Natural killer cell (primary cell): ENCODE results near the gene MNDA. TPM values are rescaled to one million over a fixed set of nuclear protein-coding genes. Genes with fewer than 3 reads are reported as not detected.

ENCODE experiments used
- ATAC-seq, 3 donors: fragments of 150-1000 bp in 2 of 3; fragments of 200-7000 bp in 1 of 3; cut with Tn5 transposase; 1 replicate in 1 of 3; 2 replicates in 2 of 3; pipeline ENCODE4 v1.10.0; 2021; ENCODE audit warnings: mild to moderate bottlenecking in 2 of 3, moderate library complexity in 2 of 3
- DNase-seq, 2 donors: peaks; one replicate each; pipeline versions ENCODE4 v3.0.0 to v3.0.0-alpha.2; 2013 to 2021; ENCODE audit warnings: mixed read lengths in 1 of 2
- H3K27ac ChIP-seq: one replicate; pipeline ENCODE4 v1.5.1; 2013; ENCODE audit warnings: mild to moderate bottlenecking, low read length
- H3K27me3 ChIP-seq: one replicate; pipeline ENCODE4 v1.6.1; 2013; ENCODE audit warnings: low read length; ENCODE audit not compliant: control insufficient read depth, insufficient read depth
- H3K36me3 ChIP-seq: one replicate; pipeline ENCODE4 v1.6.1; 2013; ENCODE audit warnings: low read length; ENCODE audit not compliant: control insufficient read depth, insufficient read depth
- H3K4me1 ChIP-seq: one replicate; pipeline ENCODE4 v1.6.1; 2013; ENCODE audit warnings: low read length; ENCODE audit not compliant: control insufficient read depth, insufficient read depth
- H3K4me3 ChIP-seq: one replicate; pipeline ENCODE4 v1.5.1; 2013; ENCODE audit warnings: low read length
- H3K9me3 ChIP-seq: one replicate; pipeline ENCODE4 v1.6.1; 2013; ENCODE audit warnings: low read length; ENCODE audit not compliant: control insufficient read depth, insufficient read depth
- H3K27ac Mint-ChIP-seq, 2 donors: one replicate each; pipeline ENCODE4 v1.8.0; 2022; ENCODE audit warnings: mild to moderate bottlenecking in 2 of 2, mixed read lengths in 2 of 2, moderate library complexity in 1 of 2
- H3K27me3 Mint-ChIP-seq, 2 donors: one replicate each; pipeline ENCODE4 v1.8.0; 2022; ENCODE audit warnings: low read depth in 2 of 2, mixed read lengths in 2 of 2
- H3K36me3 Mint-ChIP-seq: one replicate; pipeline ENCODE4 v1.8.0; 2022; ENCODE audit warnings: mixed read lengths
- H3K4me1 Mint-ChIP-seq, 2 donors: one replicate each; pipeline ENCODE4 v1.8.0; 2022; ENCODE audit warnings: mixed read lengths in 2 of 2
- H3K4me3 Mint-ChIP-seq: one replicate; pipeline ENCODE4 v1.8.0; 2022; ENCODE audit warnings: mild to moderate bottlenecking, moderate library complexity, mixed read lengths
- H3K9me3 Mint-ChIP-seq, 2 donors: one replicate each; pipeline ENCODE4 v1.8.0; 2022; ENCODE audit warnings: mixed read lengths in 2 of 2
- CTCF ChIP-seq: fragments of 200-600 bp; IDR thresholded peaks from one replicate; pipeline ENCODE4 v1.8.0; 2022; ENCODE audit warnings: antibody characterized with exemption
- WGBS: methylation state at CpG from one replicate; pipeline ENCODE4 v1.1.7; 2013; ENCODE audit warnings: missing lambda C conversion rate; ENCODE audit not compliant: insufficient coverage; 5-methylcytosine and 5-hydroxymethylcytosine counted together
- intact Hi-C: fragments of 100-400 bp; cut with micrococcal nuclease; formaldehyde crosslinking; loops from one replicate; pipeline ENCODE4 v1.14.2; 2022
- total RNA-seq, 4 donors: library from RNA; stranded (reverse); fragments of 120-200 nt in 1 of 4; gene quantifications; one replicate each; pipeline versions ENCODE4 v1.2.3 to v1.2.4, GENCODE V29; 2013 to 2022

MNDA gene
- total RNA-seq, 3 donors from 2014 or later (not counting 1 experiment from before 2014, with no cell fraction given) = 3.3 to 14.3 (median 7.0) TPM

GRCh38 chr1:158818560-158818959 is 12.6 kb upstream of the MNDA start:
- no peak for ATAC-seq
- peaks cover 14% of the 10 kb centered on the region for H3K4me1 ChIP-seq
- H3K4me1 Mint-ChIP-seq = peaks cover 22 to 29% of the 10 kb centered on the region in 2 donors
- intact Hi-C loops = loop anchor here (2.0 kb wide), 2 partner anchors 112 to 190 kb away; partner anchors contain the start of genes IFI16 and PYHIN1
- H3K9me3 Mint-ChIP-seq = no peaks in the 10 kb centered on the region
- no peaks in the 10 kb centered on the region for H3K36me3 ChIP-seq
- no peak overlapping the region for H3K4me3 ChIP-seq
- peak overlapping the region; percentile 85 to 87 for H3K27ac Mint-ChIP-seq
- DNase-seq = no peak
- peak overlapping the region; percentile 63 for H3K27ac ChIP-seq
- TF ChIP-seq CTCF = no peak
- 85% methylated on average over 1 of the region's 1 CpG for WGBS
- H3K27me3 Mint-ChIP-seq = no peaks in the 10 kb centered on the region
- no peaks in the 10 kb centered on the region for H3K9me3 ChIP-seq
- no peaks in the 10 kb centered on the region for H3K27me3 ChIP-seq
- peak overlapping the region; percentile 56 for H3K4me3 Mint-ChIP-seq
- H3K36me3 Mint-ChIP-seq = no peaks in the 10 kb centered on the region

- TF ChIP-seq CTCF = no peak
- Histone ChIP-seq H3K36me3 (no peaks in the 10 kb centered on the region), H3K4me3 (no peak overlapping the region), H3K27ac (peak overlapping the region; percentile 63), H3K4me1 (peaks cover 14% of the 10 kb centered on the region), H3K27me3 (no peaks in the 10 kb centered on the region), H3K9me3 (no peaks in the 10 kb centered on the region)
- H3K4me1 Mint-ChIP-seq = peaks cover 22 to 29% of the 10 kb centered on the region in 2 donors
- ATAC-seq (peak in 1 of 3 donors; percentile 30), DNase-seq (no peak)
- H3K27me3 Mint-ChIP-seq = no peaks in the 10 kb centered on the region
- peak overlapping the region; percentile 84 for H3K4me3 Mint-ChIP-seq
- WGBS = no CpG with 5 or more reads among the region's 1 CpG
- no peaks in the 10 kb centered on the region for H3K36me3 Mint-ChIP-seq
- intact Hi-C loops = loop anchor here (2.0 kb wide), 2 partner anchors 112 to 190 kb away; partner anchors contain the start of genes IFI16 and PYHIN1
- peak overlapping the region; percentile 85 to 87 for H3K27ac Mint-ChIP-seq
- no peaks in the 10 kb centered on the region for H3K9me3 Mint-ChIP-seq
Observed at GRCh38 chr1:158818975-158819431, 12.1 kb upstream of the MNDA start.

- no peaks in the 10 kb centered on the region for H3K9me3 Mint-ChIP-seq
- H3K4me3 Mint-ChIP-seq = peak overlapping the region; percentile 84
- Histone ChIP-seq H3K4me1 (peaks cover 14% of the 10 kb centered on the region), H3K4me3 (no peak overlapping the region), H3K36me3 (no peaks in the 10 kb centered on the region), H3K9me3 (no peaks in the 10 kb centered on the region), H3K27me3 (no peaks in the 10 kb centered on the region), H3K27ac (peak overlapping the region; percentile 63)
- H3K36me3 Mint-ChIP-seq = no peaks in the 10 kb centered on the region
- TF ChIP-seq CTCF = no peak
- peak in 1 of 2 donors; percentile 46 for DNase-seq
- 75% methylated on average over 4 of the region's 7 CpGs for WGBS
- intact Hi-C loops = loop anchor here (2.0 kb wide), 2 partner anchors 111 to 189 kb away; partner anchors contain the start of genes IFI16 and PYHIN1
- peaks cover 22 to 29% of the 10 kb centered on the region in 2 donors for H3K4me1 Mint-ChIP-seq
- ATAC-seq = peak; percentile 94 to 97 (median 97)
- no peaks in the 10 kb centered on the region for H3K27me3 Mint-ChIP-seq
- H3K27ac Mint-ChIP-seq = peak overlapping the region; percentile 85 to 87
Observed at GRCh38 chr1:158819461-158820443, 11.4 kb upstream of the MNDA start.
